Osteocyte (in vitro differentiated cells): Measurements from ENCODE around the gene SPTBN2. TPM values are rescaled to one million over a fixed set of nuclear protein-coding genes. Genes with fewer than 3 reads are reported as not detected.

Source experiments
- DNase-seq: peaks from one replicate; pipeline ENCODE4 v3.0.0; 2021; ENCODE audit warnings: mixed read lengths; ENCODE audit not compliant: unreplicated experiment; ENCODE audit errors: extremely low spot score
- H3K27ac Mint-ChIP-seq: one replicate; pipeline ENCODE4 v1.8.0; 2021; ENCODE audit warnings: mild to moderate bottlenecking, mixed read lengths; ENCODE audit not compliant: unreplicated experiment
- H3K27me3 Mint-ChIP-seq: one replicate; pipeline ENCODE4 v1.8.0; 2021; ENCODE audit warnings: mixed read lengths; ENCODE audit not compliant: unreplicated experiment
- H3K36me3 Mint-ChIP-seq: one replicate; pipeline ENCODE4 v1.8.0; 2021; ENCODE audit warnings: mixed read lengths; ENCODE audit not compliant: unreplicated experiment
- H3K4me1 Mint-ChIP-seq: one replicate; pipeline ENCODE4 v1.8.0; 2021; ENCODE audit warnings: mixed read lengths; ENCODE audit not compliant: unreplicated experiment
- H3K4me3 Mint-ChIP-seq: one replicate; pipeline ENCODE4 v1.8.0; 2021; ENCODE audit warnings: mild to moderate bottlenecking, moderate library complexity, mixed read lengths; ENCODE audit not compliant: unreplicated experiment
- H3K9me3 Mint-ChIP-seq: one replicate; pipeline ENCODE4 v1.8.0; 2021; ENCODE audit warnings: mixed read lengths; ENCODE audit not compliant: unreplicated experiment
- total RNA-seq: library from RNA; stranded (reverse); gene quantifications from 2 replicates; pipeline ENCODE4 v1.2.1, GENCODE V29; 2021
- TF ChIP-seq, protein P1 (sequence below): fragments of 200-600 bp; sonication (generic); IDR thresholded peaks from 2 replicates; pipeline ENCODE4 v1.5.0; 2021; ENCODE audit warnings: antibody characterized with exemption, mild to moderate bottlenecking, moderate library complexity

Gene SPTBN2
- total RNA-seq, 1 donor from 2014 or later: 12.6 TPM

- Mint-ChIP-seq H3K9me3 (no peaks in the 10 kb centered on the region), H3K4me3 (no peak overlapping the region), H3K4me1 (peaks cover 3% of the 10 kb centered on the region), H3K27ac (no peak overlapping the region), H3K27me3 (no peaks in the 10 kb centered on the region), H3K36me3 (no peaks in the 10 kb centered on the region)
- TF ChIP-seq, protein P1, sequence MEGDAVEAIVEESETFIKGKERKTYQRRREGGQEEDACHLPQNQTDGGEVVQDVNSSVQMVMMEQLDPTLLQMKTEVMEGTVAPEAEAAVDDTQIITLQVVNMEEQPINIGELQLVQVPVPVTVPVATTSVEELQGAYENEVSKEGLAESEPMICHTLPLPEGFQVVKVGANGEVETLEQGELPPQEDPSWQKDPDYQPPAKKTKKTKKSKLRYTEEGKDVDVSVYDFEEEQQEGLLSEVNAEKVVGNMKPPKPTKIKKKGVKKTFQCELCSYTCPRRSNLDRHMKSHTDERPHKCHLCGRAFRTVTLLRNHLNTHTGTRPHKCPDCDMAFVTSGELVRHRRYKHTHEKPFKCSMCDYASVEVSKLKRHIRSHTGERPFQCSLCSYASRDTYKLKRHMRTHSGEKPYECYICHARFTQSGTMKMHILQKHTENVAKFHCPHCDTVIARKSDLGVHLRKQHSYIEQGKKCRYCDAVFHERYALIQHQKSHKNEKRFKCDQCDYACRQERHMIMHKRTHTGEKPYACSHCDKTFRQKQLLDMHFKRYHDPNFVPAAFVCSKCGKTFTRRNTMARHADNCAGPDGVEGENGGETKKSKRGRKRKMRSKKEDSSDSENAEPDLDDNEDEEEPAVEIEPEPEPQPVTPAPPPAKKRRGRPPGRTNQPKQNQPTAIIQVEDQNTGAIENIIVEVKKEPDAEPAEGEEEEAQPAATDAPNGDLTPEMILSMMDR: no peak
- DNase-seq: no peak
Observed at GRCh38 chr11:66686100-66686785, 42.8 kb downstream of the SPTBN2 start.

DNA sequence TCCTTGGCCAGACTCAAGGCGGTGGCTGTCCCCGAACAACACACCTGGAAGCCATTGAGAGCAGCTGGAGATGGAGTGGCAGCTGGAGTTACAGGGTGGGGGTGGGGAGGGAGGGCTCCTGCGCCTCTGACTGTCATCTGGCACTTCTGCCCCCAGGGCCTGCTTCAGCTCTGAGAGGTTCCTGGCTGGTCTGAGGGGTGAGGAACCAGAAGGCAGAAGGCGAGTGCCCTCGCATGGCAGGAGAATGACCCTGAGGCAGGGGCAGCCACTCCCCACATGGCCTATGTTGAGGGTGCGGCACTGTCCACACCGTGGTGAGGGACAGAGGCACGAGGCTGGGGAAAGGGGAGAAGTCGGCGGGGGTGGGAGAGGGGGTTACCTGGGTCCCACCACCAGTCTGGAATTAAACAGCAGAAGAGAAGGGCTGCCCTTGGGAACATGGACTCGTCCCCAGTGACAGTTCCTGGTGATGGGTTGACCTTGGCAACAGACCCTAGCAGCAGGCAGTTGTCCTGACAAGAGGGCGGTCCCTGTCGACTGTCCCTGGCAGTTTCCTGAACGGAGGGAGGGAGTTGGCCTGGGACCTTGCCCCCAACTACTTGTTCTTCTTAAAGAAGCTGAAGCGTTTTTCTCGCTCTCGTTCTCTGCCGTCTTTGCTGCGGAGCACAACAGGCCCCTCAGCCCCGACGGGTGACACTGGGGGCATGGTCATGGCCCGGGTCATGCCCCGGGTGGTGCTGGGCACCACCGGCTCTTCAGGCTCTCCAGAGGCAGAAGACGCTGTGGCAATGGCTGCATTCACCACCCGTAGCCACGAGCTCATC, 43.5 kb downstream of the SPTBN2 start:
- Mint-ChIP-seq H3K27me3 (no peaks in the 10 kb centered on the region), H3K9me3 (no peaks in the 10 kb centered on the region), H3K27ac (no peak overlapping the region), H3K4me3 (no peak overlapping the region), H3K4me1 (peaks cover 3% of the 10 kb centered on the region), H3K36me3 (no peaks in the 10 kb centered on the region)
- no peak for DNase-seq
- TF ChIP-seq, protein P1: no peak

DNA sequence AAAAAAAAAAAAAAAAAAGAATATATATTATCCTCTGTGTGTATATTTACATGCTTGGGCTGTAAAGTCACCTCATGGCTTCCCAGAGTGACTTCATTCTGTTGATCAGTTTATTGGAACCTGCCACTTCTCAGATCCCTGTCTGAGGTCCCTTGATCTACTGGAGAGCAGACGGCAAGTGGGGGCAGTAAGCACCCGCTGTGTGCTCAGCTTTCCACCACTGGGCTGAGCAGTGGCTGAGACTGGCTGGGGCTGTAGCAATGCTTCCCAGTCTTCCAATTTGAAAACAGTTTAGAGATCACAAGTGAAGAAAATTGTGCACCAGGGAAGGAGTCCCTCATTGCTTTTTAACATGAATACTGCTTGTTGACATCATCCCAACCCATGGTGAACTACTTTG, 44.4 kb downstream of the SPTBN2 start:
- H3K9me3 Mint-ChIP-seq: no peaks in the 10 kb centered on the region
- TF ChIP-seq, protein P1: no peak
- no peak overlapping the region for H3K27ac Mint-ChIP-seq
- H3K4me1 Mint-ChIP-seq: peaks cover 3% of the 10 kb centered on the region
- DNase-seq: no peak
- no peaks in the 10 kb centered on the region for H3K36me3 Mint-ChIP-seq
- no peak overlapping the region for H3K4me3 Mint-ChIP-seq
- no peaks in the 10 kb centered on the region for H3K27me3 Mint-ChIP-seq

- no peak overlapping the region for H3K4me3 Mint-ChIP-seq
Observed at GRCh38 chr11:66683877-66684276, 45.1 kb downstream of the SPTBN2 start.

More at GRCh38 chr11:66683877-66684276, 45.1 kb downstream of the SPTBN2 start:
- TF ChIP-seq, protein P1: no peak
- Mint-ChIP-seq H3K27ac (no peak overlapping the region), H3K27me3 (no peaks in the 10 kb centered on the region), H3K36me3 (no peaks in the 10 kb centered on the region), H3K9me3 (no peaks in the 10 kb centered on the region), H3K4me1 (peaks cover 3% of the 10 kb centered on the region)
- no peak for DNase-seq
